Gastroesophageal sphincter (tissue), 3 donors: ENCODE measurements around the gene WRAP53.

Experiments used
- POLR2AphosphoS5 ChIP-seq: sonication (generic); formaldehyde crosslinking; IDR thresholded peaks from one replicate; pipeline ENCODE4 v1.6.1; 2017; ENCODE audit warnings: antibody characterized with exemption
- TF ChIP-seq, protein P1 (sequence below), 4 experiments: fragments of 200-600 bp in 2 of 4; fragments of 450-650 bp in 2 of 4; sonication (generic) in 1 of 4; IDR thresholded peaks; one replicate each; pipeline ENCODE4 v1.5.1; 2017 to 2019; ENCODE audit warnings: antibody characterized with exemption in 4 of 4, mild to moderate bottlenecking in 2 of 4, moderate library complexity in 2 of 4

- TF ChIP-seq POLR2AphosphoS5: no peak
- TF ChIP-seq, protein P1, sequence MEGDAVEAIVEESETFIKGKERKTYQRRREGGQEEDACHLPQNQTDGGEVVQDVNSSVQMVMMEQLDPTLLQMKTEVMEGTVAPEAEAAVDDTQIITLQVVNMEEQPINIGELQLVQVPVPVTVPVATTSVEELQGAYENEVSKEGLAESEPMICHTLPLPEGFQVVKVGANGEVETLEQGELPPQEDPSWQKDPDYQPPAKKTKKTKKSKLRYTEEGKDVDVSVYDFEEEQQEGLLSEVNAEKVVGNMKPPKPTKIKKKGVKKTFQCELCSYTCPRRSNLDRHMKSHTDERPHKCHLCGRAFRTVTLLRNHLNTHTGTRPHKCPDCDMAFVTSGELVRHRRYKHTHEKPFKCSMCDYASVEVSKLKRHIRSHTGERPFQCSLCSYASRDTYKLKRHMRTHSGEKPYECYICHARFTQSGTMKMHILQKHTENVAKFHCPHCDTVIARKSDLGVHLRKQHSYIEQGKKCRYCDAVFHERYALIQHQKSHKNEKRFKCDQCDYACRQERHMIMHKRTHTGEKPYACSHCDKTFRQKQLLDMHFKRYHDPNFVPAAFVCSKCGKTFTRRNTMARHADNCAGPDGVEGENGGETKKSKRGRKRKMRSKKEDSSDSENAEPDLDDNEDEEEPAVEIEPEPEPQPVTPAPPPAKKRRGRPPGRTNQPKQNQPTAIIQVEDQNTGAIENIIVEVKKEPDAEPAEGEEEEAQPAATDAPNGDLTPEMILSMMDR (IDR thresholded peaks at IDR 0.05): no peak
Observed at GRCh38 chr17:7717756-7718350, 29.6 kb downstream of the WRAP53 start.
